HG03469 (cell line): ENCODE results near the gene NDRG2.

ENCODE experiments used
- ATAC-seq: cut with Tn5 transposase; IDR thresholded peaks from one replicate; pipeline ENCODE4 v1.9.1; 2021; ENCODE audit warnings: mild to moderate bottlenecking, moderate library complexity, moderate number of reproducible peaks; ENCODE audit not compliant: unreplicated experiment

NDRG2 gene

GRCh38 chr14:20978687-20979086, 46.2 kb downstream of the NDRG2 start:
- no peak for ATAC-seq

GRCh38 chr14:20976291-20976690, 48.6 kb downstream of the NDRG2 start:
- ATAC-seq, result no peak

- no peak for ATAC-seq
These were observed 51.4 kb downstream of the NDRG2 start for GRCh38 chr14:20973501-20973900.

GRCh38 chr14:20971705-20972021, 53.2 kb downstream of the NDRG2 start:
- ATAC-seq, result no peak

GRCh38 chr14:20970983-20971704, 53.7 kb downstream of the NDRG2 start:
- peak; percentile 82 for ATAC-seq

- ATAC-seq, result no peak
These were observed 54.2 kb downstream of the NDRG2 start for GRCh38 chr14:20970647-20970982.

- ATAC-seq, result no peak
These were observed 55.5 kb downstream of the NDRG2 start for GRCh38 chr14:20969336-20969735.
